Prostate gland (tissue), 2 donors: ENCODE data around the gene STK24.

Experiments
- CTCF ChIP-seq, 4 experiments: fragments of 200-600 bp in 2 of 4; fragments of 450-650 bp in 2 of 4; sonication (generic) in 2 of 4; IDR thresholded peaks; 1 replicate in 3 of 4; 2 replicates in 1 of 4; pipeline ENCODE4 v1.5.1; 2016 to 2019; ENCODE audit warnings: antibody characterized with exemption in 4 of 4, mild to moderate bottlenecking in 2 of 4, moderate library complexity in 2 of 4
- POLR2A ChIP-seq: fragments of 450-650 bp; IDR thresholded peaks from one replicate; pipeline ENCODE4 v1.6.1; 2016; ENCODE audit warnings: antibody characterized with exemption, mild to moderate bottlenecking

GRCh38 chr13:98480915-98481877, 95.7 kb downstream of the STK24 start:
- TF ChIP-seq POLR2A: no peak
- TF ChIP-seq CTCF (IDR thresholded peaks at IDR 0.05): no peak
